WTC11 (cell line): ENCODE measurements around the gene P2RX2.

ENCODE experiments used
- CTCF ChIP-seq: fragments of 200-600 bp; IDR thresholded peaks from 2 replicates; pipeline ENCODE4 v1.8.0; 2022; ENCODE audit warnings: antibody characterized with exemption
- IRF2 ChIP-seq: sonication (generic); formaldehyde crosslinking; IDR thresholded peaks from 2 replicates; pipeline ENCODE4 v1.8.0; 2022; ENCODE audit warnings: low read depth, missing genetic modification reagents, borderline replicate concordance
- JUN ChIP-seq: sonication (generic); formaldehyde crosslinking; IDR thresholded peaks from 2 replicates; pipeline ENCODE4 v1.8.0; 2023; ENCODE audit warnings: mild to moderate bottlenecking, missing genetic modification reagents
- SP1 ChIP-seq: sonication (generic); formaldehyde crosslinking; conservative IDR thresholded peaks from 2 replicates; pipeline ENCODE4 v1.8.1; 2022; ENCODE audit warnings: missing genetic modification reagents
- ZNF263 ChIP-seq: sonication (generic); formaldehyde crosslinking; IDR thresholded peaks from 2 replicates; pipeline ENCODE4 v1.8.1; 2022; ENCODE audit warnings: low read depth, mild to moderate bottlenecking, moderate library complexity, missing genetic modification reagents

GRCh38 chr12:132658149-132658894, 39.7 kb downstream of the P2RX2 start:
- TF ChIP-seq JUN (CRISPR knock-in tag) (no peak), IRF2 (CRISPR knock-in tag) (no peak), CTCF (no peak), SP1 (CRISPR knock-in tag) (no peak), ZNF263 (CRISPR knock-in tag) (no peak)
